Stomach smooth muscle (tissue), 2 donors: Measurements from ENCODE around the gene POLR1D.
A peak's percentile ranks its signal among the peaks of the same experiment; 100 is the strongest.

ENCODE experiments used
- H3K27ac ChIP-seq: one replicate; pipeline ENCODE4 v1.7.0; 2013; ENCODE audit warnings: mild to moderate bottlenecking, low read length, inconsistent platforms
- H3K27me3 ChIP-seq, 2 donors: one replicate each; pipeline ENCODE4 v1.7.0; 2013; ENCODE audit warnings: low read length in 2 of 2; ENCODE audit not compliant: insufficient read depth in 2 of 2, control insufficient read depth in 1 of 2
- H3K36me3 ChIP-seq, 2 donors: one replicate each; pipeline ENCODE4 v1.7.0; 2013; ENCODE audit warnings: low read length in 2 of 2; ENCODE audit not compliant: control insufficient read depth in 2 of 2, insufficient read depth in 2 of 2
- H3K4me1 ChIP-seq: one replicate; pipeline ENCODE4 v1.7.0; 2013; ENCODE audit warnings: low read length; ENCODE audit not compliant: control insufficient read depth, insufficient read depth
- H3K4me3 ChIP-seq, 2 donors: one replicate each; pipeline ENCODE4 v1.7.0; 2013; ENCODE audit warnings: low read length in 2 of 2
- H3K9ac ChIP-seq, 2 donors: one replicate each; pipeline ENCODE4 v1.7.0; 2013; ENCODE audit warnings: low read length in 2 of 2, mild to moderate bottlenecking in 1 of 2
- H3K9me3 ChIP-seq, 2 donors: one replicate each; pipeline ENCODE4 v1.7.0; 2013; ENCODE audit warnings: low read length in 2 of 2; ENCODE audit not compliant: control insufficient read depth in 2 of 2
- donor health status: healthy.
- donor health status: Pancreatic carcinoma.

Gene POLR1D, protein sequence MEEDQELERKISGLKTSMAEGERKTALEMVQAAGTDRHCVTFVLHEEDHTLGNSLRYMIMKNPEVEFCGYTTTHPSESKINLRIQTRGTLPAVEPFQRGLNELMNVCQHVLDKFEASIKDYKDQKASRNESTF

DNA sequence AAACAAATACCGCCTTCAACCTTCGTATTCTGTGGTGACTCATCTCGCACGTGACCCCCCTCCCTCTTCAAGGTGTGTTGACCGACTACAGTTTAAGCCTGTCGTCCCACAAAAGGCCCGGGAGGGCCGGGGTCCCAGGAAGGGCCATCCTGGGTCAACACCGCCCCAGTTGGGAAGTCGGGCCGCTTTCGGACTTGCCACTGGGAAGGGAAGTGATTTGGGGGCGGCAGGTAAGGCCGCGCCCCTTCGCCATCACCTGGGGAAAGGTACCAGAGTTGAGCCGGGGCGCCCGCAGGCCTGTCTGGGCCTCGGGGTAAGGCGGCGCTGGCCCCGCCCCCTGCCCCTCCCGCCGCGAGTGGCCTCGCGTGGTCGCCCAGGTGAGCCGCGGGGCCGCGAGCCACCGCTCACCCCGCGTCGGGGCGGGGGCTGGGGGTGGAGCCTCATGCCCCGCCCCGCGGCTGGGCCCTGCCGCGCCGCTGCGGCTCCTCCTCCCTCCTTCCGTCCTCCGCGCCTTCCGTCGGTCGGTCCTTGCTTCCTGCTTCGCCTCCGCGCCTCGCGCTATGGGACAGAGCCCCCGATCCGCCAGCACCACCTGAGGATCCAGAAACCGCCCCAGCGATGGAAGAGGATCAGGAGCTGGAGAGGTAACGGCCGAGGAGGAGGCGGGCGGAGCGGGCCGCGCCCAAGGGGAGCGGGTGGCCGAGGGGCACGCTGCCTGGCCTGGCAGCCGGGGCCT lies at the start of gene POLR1D:
POLR1D (plus strand) TSS at position 527 of the 736 bp plus-strand sequence; CDS start at position 619, 92 bp downstream.
- Histone ChIP-seq H3K4me1 (peaks cover 23% of the 10 kb centered on the region), H3K27me3 (no peaks in the 10 kb centered on the region), H3K4me3 (peak within 1 kb of the TSS; percentile 93 to 96), H3K36me3 (peaks cover 5 to 8% of the 10 kb centered on the region in 2 donors), H3K9ac (peak within 1 kb of the TSS; percentile 84 to 89), H3K27ac (peak within 1 kb of the TSS; percentile 76), H3K9me3 (no peaks in the 10 kb centered on the region)

DNA sequence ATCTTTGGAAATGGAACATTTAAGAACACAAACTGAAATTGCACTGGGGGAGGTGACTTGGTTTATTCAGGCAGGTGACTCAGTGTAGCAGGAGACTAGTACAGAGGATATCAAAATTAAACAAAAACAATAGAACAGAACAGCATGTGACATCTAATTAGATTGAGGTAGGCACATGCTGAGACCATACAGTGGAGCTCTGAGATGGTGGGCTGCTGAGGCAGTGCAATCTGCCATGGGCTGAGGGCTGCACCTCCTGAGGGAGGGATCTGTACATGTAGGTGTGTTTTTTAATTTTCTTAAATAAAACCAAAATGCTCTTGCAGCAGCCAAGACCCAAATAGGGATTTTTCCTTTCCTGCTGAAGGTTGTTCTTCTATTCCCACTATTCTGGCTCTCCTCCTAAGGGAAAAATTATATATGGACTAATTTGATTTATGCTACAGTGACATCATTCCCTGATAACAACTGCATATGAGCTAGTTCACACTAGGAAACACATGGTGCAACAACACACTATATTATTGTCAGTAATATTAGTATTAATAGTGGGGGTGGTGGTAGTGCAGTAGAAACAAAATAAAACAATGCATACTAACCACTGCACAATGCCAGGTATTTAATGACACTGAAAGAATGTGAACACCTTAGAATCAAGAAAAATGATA lies 49.3 kb upstream of the POLR1D start:
- no peak overlapping the region for H3K4me3 ChIP-seq
- peaks cover 7 to 13% of the 10 kb centered on the region in 2 donors for H3K36me3 ChIP-seq
- H3K9ac ChIP-seq = no peak overlapping the region
- no peaks in the 10 kb centered on the region for H3K9me3 ChIP-seq
- H3K27ac ChIP-seq = no peak overlapping the region
- no peaks in the 10 kb centered on the region for H3K4me1 ChIP-seq
- no peaks in the 10 kb centered on the region for H3K27me3 ChIP-seq

DNA sequence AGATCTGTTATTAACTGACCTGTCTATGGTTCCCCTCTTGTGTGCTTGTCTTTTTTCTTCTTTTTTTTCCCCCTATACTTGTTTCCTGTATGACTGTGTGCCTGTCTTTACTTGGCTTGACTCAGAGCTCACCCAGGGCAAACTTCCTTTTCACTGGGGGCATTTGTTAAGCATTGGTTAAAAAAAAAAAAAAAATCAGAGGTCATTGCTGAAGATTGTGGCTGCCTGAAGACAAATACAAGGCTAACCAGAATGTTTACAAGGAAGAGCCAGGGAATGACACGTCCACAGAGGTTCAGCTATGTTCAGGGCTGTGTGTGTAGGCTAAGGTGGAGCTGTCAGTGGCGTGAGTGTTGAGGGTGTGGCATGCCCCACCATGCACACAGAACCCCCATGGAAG lies 48.4 kb upstream of the POLR1D start:
- no peak overlapping the region for H3K4me3 ChIP-seq
- H3K27ac ChIP-seq = no peak overlapping the region
- no peaks in the 10 kb centered on the region for H3K27me3 ChIP-seq
- H3K9ac ChIP-seq = no peak overlapping the region
- H3K9me3 ChIP-seq = no peaks in the 10 kb centered on the region
- peaks cover 4% of the 10 kb centered on the region in 2 donors for H3K36me3 ChIP-seq
- no peaks in the 10 kb centered on the region for H3K4me1 ChIP-seq

DNA sequence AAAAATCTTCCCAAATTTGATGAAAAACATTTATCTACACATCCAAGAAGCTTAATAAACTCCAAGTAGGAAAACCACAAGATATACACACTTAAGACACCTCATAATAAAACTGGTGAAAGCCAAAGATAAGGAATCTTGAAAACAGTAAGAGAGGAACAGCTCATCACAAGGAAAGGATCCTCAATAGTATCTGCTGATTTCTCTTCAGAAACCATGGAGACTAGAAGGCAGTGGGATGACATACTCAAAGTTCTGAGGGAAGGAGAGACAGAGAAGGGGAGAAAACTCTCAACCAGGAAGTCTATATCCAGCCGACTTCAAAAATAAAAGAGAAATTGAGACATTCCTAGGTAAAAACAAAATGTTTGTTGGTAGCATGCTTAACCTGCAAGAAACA lies 47.0 kb upstream of the POLR1D start:
- H3K4me1 ChIP-seq = no peaks in the 10 kb centered on the region
- H3K9ac ChIP-seq = no peak overlapping the region
- no peaks in the 10 kb centered on the region for H3K9me3 ChIP-seq
- no peak overlapping the region for H3K4me3 ChIP-seq
- no peaks in the 10 kb centered on the region for H3K36me3 ChIP-seq
- no peak overlapping the region for H3K27ac ChIP-seq
- no peaks in the 10 kb centered on the region for H3K27me3 ChIP-seq

DNA sequence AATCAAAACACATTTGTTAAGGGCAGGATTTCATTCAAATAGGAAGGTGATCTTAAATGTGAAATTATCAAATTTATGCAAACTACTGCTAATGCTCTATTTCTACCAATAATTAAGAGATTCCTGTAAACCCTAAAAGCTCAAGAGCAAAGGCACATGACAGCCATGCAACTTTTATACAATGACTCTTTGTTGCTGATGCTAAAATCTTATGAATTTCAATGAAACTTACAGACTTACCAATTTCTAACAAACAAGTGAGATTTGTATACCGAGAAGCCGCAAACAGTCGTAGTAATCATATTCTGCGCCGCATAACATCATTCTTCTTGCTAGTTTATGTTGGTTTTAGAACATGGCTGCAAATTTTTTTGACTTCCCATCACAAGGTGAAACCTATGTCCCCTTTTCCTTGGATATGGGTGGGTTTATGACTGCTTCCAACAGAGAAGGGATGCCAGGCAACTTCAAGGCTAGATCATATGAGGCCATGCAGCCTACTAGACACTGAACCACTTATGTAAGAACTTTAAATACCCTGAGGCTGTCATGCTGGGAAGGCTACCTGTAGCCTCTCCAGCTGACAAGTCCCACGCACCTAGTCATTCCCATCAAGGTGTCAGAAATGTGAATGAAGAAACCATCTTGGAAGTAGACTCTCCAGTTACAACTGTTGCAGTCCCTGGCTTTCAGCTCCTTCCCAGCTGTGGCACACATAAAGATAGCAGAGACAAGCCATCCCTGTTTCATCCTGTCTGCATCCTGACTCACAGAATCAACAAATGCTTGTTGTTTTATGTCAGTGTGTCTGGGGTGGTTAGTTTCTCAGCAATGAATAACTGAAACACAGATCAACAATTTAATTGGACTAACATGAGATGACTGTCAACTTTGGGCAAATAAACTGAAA lies 43.3 kb upstream of the POLR1D start:
- Histone ChIP-seq H3K4me3 (no peak overlapping the region), H3K9ac (no peak overlapping the region), H3K4me1 (no peaks in the 10 kb centered on the region), H3K36me3 (peaks cover 0 to 3% of the 10 kb centered on the region in 2 donors), H3K27ac (no peak overlapping the region), H3K9me3 (no peaks in the 10 kb centered on the region), H3K27me3 (no peaks in the 10 kb centered on the region)

DNA sequence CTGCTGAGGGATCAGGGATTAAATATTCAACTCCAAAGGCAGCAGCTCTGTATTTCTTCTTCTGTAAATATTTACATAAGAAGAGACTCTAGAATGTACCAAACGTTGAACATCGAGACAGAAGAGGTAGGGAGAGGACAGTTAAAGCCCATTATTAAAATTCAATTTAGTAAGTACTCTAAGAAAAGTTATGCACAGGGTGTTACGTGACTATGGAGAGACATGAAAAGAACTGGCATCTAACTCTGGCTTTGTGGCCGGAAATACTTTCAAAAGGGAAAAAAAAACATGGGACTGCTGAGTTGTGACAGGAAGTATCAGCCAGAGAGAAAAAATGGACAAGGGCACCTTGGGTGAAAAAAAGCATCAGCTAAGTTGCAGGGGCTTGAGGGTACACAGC lies 38.0 kb upstream of the POLR1D start:
- Histone ChIP-seq H3K27me3 (no peaks in the 10 kb centered on the region), H3K36me3 (peaks cover 0 to 3% of the 10 kb centered on the region in 2 donors), H3K9me3 (no peaks in the 10 kb centered on the region), H3K9ac (no peak overlapping the region), H3K4me1 (no peaks in the 10 kb centered on the region), H3K27ac (no peak overlapping the region), H3K4me3 (no peak overlapping the region)

DNA sequence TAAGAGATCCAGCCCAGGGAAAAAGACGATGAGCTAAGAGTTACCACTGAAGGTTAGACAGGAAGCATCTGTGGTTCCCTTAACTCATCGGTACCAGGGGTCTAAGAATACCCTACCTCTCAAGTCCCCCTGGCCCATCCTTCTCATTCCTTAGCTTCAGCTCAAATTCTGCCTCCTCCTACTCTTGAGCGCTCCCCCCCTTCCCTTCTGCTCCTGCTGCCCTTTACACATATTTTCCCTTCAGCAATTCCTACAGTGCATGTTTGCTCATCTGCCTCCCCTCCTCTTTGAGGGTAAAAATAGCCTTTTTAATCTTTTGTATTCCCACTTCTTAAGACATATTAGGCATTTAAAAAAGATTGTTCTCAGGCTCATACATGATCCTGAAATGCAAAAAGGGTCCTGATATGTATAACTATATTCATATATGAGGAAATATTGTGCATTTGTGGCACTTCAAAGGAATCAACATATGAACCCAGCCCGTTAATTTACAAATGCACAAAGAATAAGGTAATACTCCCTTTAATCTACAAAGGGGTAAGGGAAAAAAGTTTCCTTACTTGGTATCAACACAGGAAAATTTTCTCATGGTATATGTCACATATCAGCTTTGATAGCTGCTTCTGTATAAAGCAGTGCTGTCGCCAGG lies 34.5 kb upstream of the POLR1D start:
- H3K27me3 ChIP-seq = no peaks in the 10 kb centered on the region
- no peak overlapping the region for H3K4me3 ChIP-seq
- no peaks in the 10 kb centered on the region for H3K36me3 ChIP-seq
- H3K27ac ChIP-seq = no peak overlapping the region
- H3K9ac ChIP-seq = no peak overlapping the region
- H3K4me1 ChIP-seq = no peaks in the 10 kb centered on the region
- no peaks in the 10 kb centered on the region for H3K9me3 ChIP-seq

DNA sequence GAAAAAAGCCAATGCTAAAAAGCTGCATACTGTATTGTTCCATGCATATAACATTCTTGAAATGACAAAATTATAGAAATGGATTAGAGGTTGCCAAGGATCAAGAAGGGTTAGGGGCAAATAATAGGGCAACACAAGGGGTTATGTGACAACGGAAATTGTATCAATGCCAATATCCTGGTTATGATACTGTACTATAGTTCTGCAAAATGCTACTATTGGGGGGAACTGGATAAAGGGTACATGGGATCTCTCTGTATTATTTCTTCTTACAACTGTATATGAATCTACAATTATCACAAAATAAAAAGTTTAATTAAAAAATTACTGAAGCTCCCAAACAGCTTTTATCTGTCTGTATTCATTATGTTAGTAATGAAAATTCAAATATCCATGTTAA lies 33.3 kb upstream of the POLR1D start:
- no peak overlapping the region for H3K4me3 ChIP-seq
- H3K27ac ChIP-seq = no peak overlapping the region
- H3K27me3 ChIP-seq = no peaks in the 10 kb centered on the region
- H3K4me1 ChIP-seq = no peaks in the 10 kb centered on the region
- no peak overlapping the region for H3K9ac ChIP-seq
- H3K36me3 ChIP-seq = no peaks in the 10 kb centered on the region
- no peaks in the 10 kb centered on the region for H3K9me3 ChIP-seq

DNA sequence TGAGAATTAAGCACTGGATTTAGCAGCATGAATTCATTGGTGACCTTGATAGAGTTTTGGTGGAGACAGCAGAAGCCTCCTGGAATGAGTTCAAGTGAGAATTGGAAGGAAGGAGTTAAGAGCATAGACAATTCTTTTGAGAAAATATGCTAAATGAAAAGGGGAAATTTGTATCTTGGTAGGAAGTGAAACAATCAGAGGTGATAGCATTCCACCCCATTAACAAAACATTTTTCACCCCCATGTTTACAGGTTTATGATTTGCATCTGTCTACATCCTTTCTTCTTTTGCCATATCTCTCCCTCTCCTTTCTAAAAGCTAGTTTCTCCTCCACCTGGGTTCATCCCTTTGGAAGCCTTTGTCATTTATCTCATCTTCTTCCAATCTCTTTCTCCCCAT lies 28.8 kb upstream of the POLR1D start:
- no peak overlapping the region for H3K9ac ChIP-seq
- H3K9me3 ChIP-seq = no peaks in the 10 kb centered on the region
- H3K36me3 ChIP-seq = no peaks in the 10 kb centered on the region
- H3K4me3 ChIP-seq = no peak overlapping the region
- no peaks in the 10 kb centered on the region for H3K4me1 ChIP-seq
- no peak overlapping the region for H3K27ac ChIP-seq
- H3K27me3 ChIP-seq = no peaks in the 10 kb centered on the region

DNA sequence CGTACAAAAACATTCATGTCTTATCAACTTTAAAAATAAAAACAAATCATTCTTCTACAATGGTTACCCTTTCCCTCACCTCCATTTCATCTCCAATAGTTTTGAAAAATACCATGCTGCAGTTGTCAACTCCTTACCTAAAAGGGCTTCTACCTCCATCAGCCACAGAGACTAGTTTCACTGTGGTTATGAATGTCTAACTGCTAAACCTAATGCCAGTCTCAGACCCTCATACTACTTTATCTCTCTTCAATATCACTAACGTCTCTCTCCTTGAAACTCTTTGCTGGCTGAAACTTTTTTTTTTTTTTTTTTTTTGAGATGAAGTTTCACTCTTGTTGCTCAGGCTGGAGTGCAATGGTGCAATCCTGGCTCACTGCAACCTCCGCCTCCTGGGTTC lies 28.4 kb upstream of the POLR1D start:
- H3K4me1 ChIP-seq = no peaks in the 10 kb centered on the region
- H3K36me3 ChIP-seq = no peaks in the 10 kb centered on the region
- H3K27ac ChIP-seq = no peak overlapping the region
- no peak overlapping the region for H3K9ac ChIP-seq
- no peaks in the 10 kb centered on the region for H3K9me3 ChIP-seq
- no peak overlapping the region for H3K4me3 ChIP-seq
- H3K27me3 ChIP-seq = no peaks in the 10 kb centered on the region
